ENCODE data around the gene GOLGA3. TPM values are rescaled to one million over a fixed set of nuclear protein-coding genes. Genes with fewer than 3 reads are reported as not detected.

The GOLGA3 gene
- total RNA-seq, 1 donor from 2014 or later: 50.6 TPM

- no peaks in the 10 kb centered on the region for H3K4me1 Mint-ChIP-seq (ENCODE audit: low read depth, unreplicated experiment)
- DNase-seq: no peak
- H3K36me3 Mint-ChIP-seq (ENCODE audit: unreplicated experiment): peaks cover 11% of the 10 kb centered on the region
- H3K27me3 Mint-ChIP-seq (ENCODE audit: unreplicated experiment): peaks cover 5% of the 10 kb centered on the region
- H3K9me3 Mint-ChIP-seq (ENCODE audit: unreplicated experiment): peaks cover 7% of the 10 kb centered on the region
- TF ChIP-seq CTCF (IDR thresholded peaks at IDR 0.05; ENCODE audit: partially characterized antibody, unreplicated experiment): no peak
- H3K4me3 Mint-ChIP-seq (ENCODE audit: unreplicated experiment): no peak overlapping the region
- H3K27ac Mint-ChIP-seq (ENCODE audit: unreplicated experiment): no peak overlapping the region
These were observed 53.0 kb downstream of the GOLGA3 start for GRCh38 chr12:132775502-132776229.

DNA sequence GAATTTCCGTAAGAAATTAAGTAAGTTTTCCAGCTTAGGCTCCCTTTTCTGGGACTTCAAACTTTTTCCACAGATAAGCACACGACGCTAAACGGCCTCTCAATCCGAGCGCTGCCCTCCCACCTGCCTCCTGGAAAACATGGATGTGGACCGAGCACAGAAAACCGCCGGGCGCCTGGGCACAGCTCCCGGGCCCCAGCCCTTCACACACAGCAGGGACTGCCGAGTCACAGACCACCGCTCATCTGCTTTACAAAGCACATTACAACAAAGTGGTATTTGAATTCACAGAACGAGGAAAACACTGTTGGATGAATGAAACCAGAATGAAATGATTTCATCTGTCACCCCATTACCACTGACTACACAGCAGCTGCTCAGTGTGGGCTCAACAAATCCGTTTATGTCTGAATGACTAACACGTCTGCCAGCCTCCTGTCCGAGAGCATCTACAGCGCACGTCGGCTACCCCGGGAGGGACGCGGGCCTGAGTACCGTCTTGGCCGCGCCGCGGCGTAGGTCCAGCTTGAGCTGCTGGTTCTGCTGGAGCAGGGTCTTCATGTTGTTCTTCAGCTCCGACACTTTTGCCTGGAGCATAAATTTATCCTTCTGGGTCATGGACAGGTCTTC is 53.9 kb downstream of the GOLGA3 start:
- TF ChIP-seq CTCF (IDR thresholded peaks at IDR 0.05; ENCODE audit: partially characterized antibody, unreplicated experiment): no peak
- H3K27ac Mint-ChIP-seq (ENCODE audit: unreplicated experiment): peak overlapping the region; percentile 55
- H3K9me3 Mint-ChIP-seq (ENCODE audit: unreplicated experiment): peaks cover 5% of the 10 kb centered on the region
- no peaks in the 10 kb centered on the region for H3K4me1 Mint-ChIP-seq (ENCODE audit: low read depth, unreplicated experiment)
- H3K4me3 Mint-ChIP-seq (ENCODE audit: unreplicated experiment): no peak overlapping the region
- peaks cover 3% of the 10 kb centered on the region for H3K36me3 Mint-ChIP-seq (ENCODE audit: unreplicated experiment)
- peaks cover 2% of the 10 kb centered on the region for H3K27me3 Mint-ChIP-seq (ENCODE audit: unreplicated experiment)
- DNase-seq: no peak

- DNase-seq: no peak
- Mint-ChIP-seq H3K4me3 (ENCODE audit: unreplicated experiment) (no peak overlapping the region), H3K36me3 (ENCODE audit: unreplicated experiment) (no peaks in the 10 kb centered on the region), H3K9me3 (ENCODE audit: unreplicated experiment) (peaks cover 3% of the 10 kb centered on the region), H3K27ac (ENCODE audit: unreplicated experiment) (no peak overlapping the region), H3K4me1 (ENCODE audit: low read depth, unreplicated experiment) (no peaks in the 10 kb centered on the region), H3K27me3 (ENCODE audit: unreplicated experiment) (no peaks in the 10 kb centered on the region)
- no peak for TF ChIP-seq CTCF (IDR thresholded peaks at IDR 0.05; ENCODE audit: partially characterized antibody, unreplicated experiment)
These were observed 54.5 kb downstream of the GOLGA3 start for GRCh38 chr12:132774159-132774558.

GRCh38 chr12:132773077-132773955 is 55.4 kb downstream of the GOLGA3 start:
- no peak for TF ChIP-seq CTCF (IDR thresholded peaks at IDR 0.05; ENCODE audit: partially characterized antibody, unreplicated experiment)
- H3K4me1 Mint-ChIP-seq (ENCODE audit: low read depth, unreplicated experiment): peaks cover 2% of the 10 kb centered on the region

More at GRCh38 chr12:132773077-132773955, 55.4 kb downstream of the GOLGA3 start:
- peaks cover 3% of the 10 kb centered on the region for H3K9me3 Mint-ChIP-seq (ENCODE audit: unreplicated experiment)
- H3K36me3 Mint-ChIP-seq (ENCODE audit: unreplicated experiment): no peaks in the 10 kb centered on the region
- no peaks in the 10 kb centered on the region for H3K27me3 Mint-ChIP-seq (ENCODE audit: unreplicated experiment)
- H3K4me3 Mint-ChIP-seq (ENCODE audit: unreplicated experiment): no peak overlapping the region
- no peak overlapping the region for H3K27ac Mint-ChIP-seq (ENCODE audit: unreplicated experiment)
- DNase-seq: no peak

Measured in glutamatergic neuron (in vitro differentiated cells).